Measurements from ENCODE around the gene MAP2K5.

The MAP2K5 gene

DNA sequence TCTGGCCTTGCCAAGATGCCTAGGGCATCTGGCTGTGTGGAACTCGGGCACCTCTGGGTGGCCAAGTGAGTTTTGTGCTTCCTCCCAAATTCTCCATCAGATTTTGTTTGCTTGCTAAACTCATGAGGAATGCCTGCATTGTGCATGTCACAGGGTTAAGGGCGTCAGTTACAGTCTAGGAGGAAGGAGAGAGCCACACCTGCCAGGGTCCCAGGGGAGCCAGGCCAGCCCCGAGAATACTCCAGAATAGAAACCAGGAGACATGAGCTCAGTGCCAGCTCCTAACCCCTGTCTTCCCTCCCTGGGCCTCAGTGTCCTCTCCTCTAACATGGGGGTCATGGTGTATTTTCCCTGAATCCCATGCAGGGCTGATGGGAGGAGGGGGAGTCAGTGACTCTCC is 260.8 kb downstream of the MAP2K5 start:
- no CpG with 5 or more reads among the region's 3 CpGs for WGBS (ENCODE audit: insufficient coverage, insufficient read length)
- no peak for DNase-seq (ENCODE audit: low read depth, low spot score)

GRCh38 chr15:67803996-67804843 is 261.7 kb downstream of the MAP2K5 start:
- no peaks in the 10 kb centered on the region for H3K9me3 ChIP-seq (ENCODE audit: control insufficient read depth, insufficient read depth, low read length)
- H3K27me3 ChIP-seq (ENCODE audit: control insufficient read depth, insufficient read depth, low read length) = no peaks in the 10 kb centered on the region
- no CpG with 5 or more reads among the region's 27 CpGs for WGBS (ENCODE audit: insufficient coverage, insufficient read length)
- no peak for DNase-seq (ENCODE audit: low read depth, low spot score)
- H3K36me3 ChIP-seq (ENCODE audit: control insufficient read depth, insufficient read depth, low read length) = no peaks in the 10 kb centered on the region
- H3K4me3 ChIP-seq (ENCODE audit: low read length) = no peak overlapping the region
- peaks cover 17% of the 10 kb centered on the region for H3K4me1 ChIP-seq (ENCODE audit: control insufficient read depth, insufficient read depth, low read length)
- H3K27ac ChIP-seq (ENCODE audit: low read length) = no peak overlapping the region

More for the DNA sequence above, 260.8 kb downstream of the MAP2K5 start:
- Histone ChIP-seq H3K4me1 (ENCODE audit: control insufficient read depth, insufficient read depth, low read length) (peaks cover 19% of the 10 kb centered on the region), H3K27me3 (ENCODE audit: control insufficient read depth, insufficient read depth, low read length) (no peaks in the 10 kb centered on the region), H3K27ac (ENCODE audit: low read length) (no peak overlapping the region), H3K36me3 (ENCODE audit: control insufficient read depth, insufficient read depth, low read length) (no peaks in the 10 kb centered on the region), H3K4me3 (ENCODE audit: low read length) (no peak overlapping the region), H3K9me3 (ENCODE audit: control insufficient read depth, insufficient read depth, low read length) (no peaks in the 10 kb centered on the region)

DNA sequence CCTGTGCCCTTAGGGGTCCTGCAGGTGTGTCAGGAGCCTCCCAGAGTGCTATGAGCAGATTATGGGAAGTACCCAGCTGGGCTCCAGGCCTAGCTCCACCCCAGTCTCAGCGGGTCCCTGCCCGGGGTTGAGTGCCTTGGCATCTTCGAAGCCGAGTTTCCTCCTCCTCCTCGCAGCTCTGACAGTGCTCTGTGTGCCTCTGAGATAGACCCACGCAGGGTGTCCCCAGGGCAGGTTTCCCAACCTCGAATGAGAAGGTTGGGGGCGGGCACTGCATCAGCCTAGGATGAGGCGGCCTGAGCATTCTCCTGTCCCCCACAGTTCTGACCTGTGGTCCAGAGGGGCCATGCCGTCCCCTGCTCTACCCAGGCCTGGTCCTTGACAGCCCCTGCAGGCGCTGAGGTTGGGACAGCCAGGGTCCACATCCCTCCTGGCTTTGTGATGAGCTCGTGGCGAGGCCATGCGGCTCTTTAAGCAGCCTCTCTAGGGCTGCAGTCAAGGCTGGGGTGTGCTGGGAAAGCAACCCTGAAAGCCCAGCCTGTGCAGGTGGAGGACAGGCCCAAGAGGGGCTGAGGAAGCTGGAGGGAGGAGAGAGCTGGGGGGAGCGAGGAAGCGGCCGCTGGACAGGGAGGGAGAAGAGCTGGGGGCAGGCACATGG is 262.6 kb downstream of the MAP2K5 start:
- H3K36me3 ChIP-seq (ENCODE audit: control insufficient read depth, insufficient read depth, low read length) = no peaks in the 10 kb centered on the region
- WGBS (ENCODE audit: insufficient coverage, insufficient read length) = no CpG with 5 or more reads among the region's 17 CpGs
- H3K27me3 ChIP-seq (ENCODE audit: control insufficient read depth, insufficient read depth, low read length) = no peaks in the 10 kb centered on the region
- no peak overlapping the region for H3K4me3 ChIP-seq (ENCODE audit: low read length)
- no peaks in the 10 kb centered on the region for H3K9me3 ChIP-seq (ENCODE audit: control insufficient read depth, insufficient read depth, low read length)
- no peak for DNase-seq (ENCODE audit: low read depth, low spot score)
- no peak overlapping the region for H3K27ac ChIP-seq (ENCODE audit: low read length)
- peaks cover 16% of the 10 kb centered on the region for H3K4me1 ChIP-seq (ENCODE audit: control insufficient read depth, insufficient read depth, low read length)

- Histone ChIP-seq H3K4me3 (ENCODE audit: low read length) (no peak overlapping the region), H3K36me3 (ENCODE audit: control insufficient read depth, insufficient read depth, low read length) (no peaks in the 10 kb centered on the region), H3K4me1 (ENCODE audit: control insufficient read depth, insufficient read depth, low read length) (peaks cover 16% of the 10 kb centered on the region), H3K27me3 (ENCODE audit: control insufficient read depth, insufficient read depth, low read length) (no peaks in the 10 kb centered on the region), H3K27ac (ENCODE audit: low read length) (no peak overlapping the region), H3K9me3 (ENCODE audit: control insufficient read depth, insufficient read depth, low read length) (no peaks in the 10 kb centered on the region)
- DNase-seq (ENCODE audit: low read depth, low spot score) = no peak
- WGBS (ENCODE audit: insufficient coverage, insufficient read length) = no CpG with 5 or more reads among the region's 16 CpGs
Observed at GRCh38 chr15:67805666-67806516, 263.4 kb downstream of the MAP2K5 start.

GRCh38 chr15:67806536-67806935 is 264.0 kb downstream of the MAP2K5 start:
- Histone ChIP-seq H3K27ac (ENCODE audit: low read length) (no peak overlapping the region), H3K4me3 (ENCODE audit: low read length) (no peak overlapping the region), H3K27me3 (ENCODE audit: control insufficient read depth, insufficient read depth, low read length) (no peaks in the 10 kb centered on the region), H3K36me3 (ENCODE audit: control insufficient read depth, insufficient read depth, low read length) (no peaks in the 10 kb centered on the region), H3K4me1 (ENCODE audit: control insufficient read depth, insufficient read depth, low read length) (peaks cover 16% of the 10 kb centered on the region), H3K9me3 (ENCODE audit: control insufficient read depth, insufficient read depth, low read length) (no peaks in the 10 kb centered on the region)
- no CpG with 5 or more reads among the region's 18 CpGs for WGBS (ENCODE audit: insufficient coverage, insufficient read length)
- no peak for DNase-seq (ENCODE audit: low read depth, low spot score)

GRCh38 chr15:67807141-67807540 is 264.6 kb downstream of the MAP2K5 start:
- H3K27ac ChIP-seq (ENCODE audit: low read length) = no peak overlapping the region
- WGBS (ENCODE audit: insufficient coverage, insufficient read length) = no CpG with 5 or more reads among the region's 5 CpGs
- no peaks in the 10 kb centered on the region for H3K27me3 ChIP-seq (ENCODE audit: control insufficient read depth, insufficient read depth, low read length)
- no peak for DNase-seq (ENCODE audit: low read depth, low spot score)
- no peaks in the 10 kb centered on the region for H3K36me3 ChIP-seq (ENCODE audit: control insufficient read depth, insufficient read depth, low read length)
- no peaks in the 10 kb centered on the region for H3K9me3 ChIP-seq (ENCODE audit: control insufficient read depth, insufficient read depth, low read length)
- no peak overlapping the region for H3K4me3 ChIP-seq (ENCODE audit: low read length)
- H3K4me1 ChIP-seq (ENCODE audit: control insufficient read depth, insufficient read depth, low read length) = peaks cover 18% of the 10 kb centered on the region

DNA sequence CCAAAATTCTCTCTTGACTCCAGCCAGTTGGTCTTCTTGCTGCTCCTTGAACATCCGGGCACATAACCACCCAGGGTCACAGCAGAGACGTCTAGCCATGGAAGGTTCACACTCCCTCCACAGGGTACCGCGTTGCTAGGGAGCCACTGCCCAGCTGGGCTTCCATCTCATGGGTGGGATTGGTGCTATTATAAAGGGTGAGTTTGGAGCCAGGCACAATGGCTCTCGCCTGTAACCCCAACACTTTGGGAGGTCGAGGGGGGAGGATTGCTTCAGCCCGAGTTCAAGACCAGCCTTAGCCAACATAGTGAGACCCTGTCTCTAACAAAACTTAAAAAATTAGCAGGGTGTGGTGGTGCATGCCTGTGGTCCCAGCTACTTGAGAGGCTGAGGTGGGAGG is 265.3 kb downstream of the MAP2K5 start:
- H3K27ac ChIP-seq (ENCODE audit: low read length) = no peak overlapping the region
- no peak overlapping the region for H3K4me3 ChIP-seq (ENCODE audit: low read length)
- H3K36me3 ChIP-seq (ENCODE audit: control insufficient read depth, insufficient read depth, low read length) = no peaks in the 10 kb centered on the region
- DNase-seq (ENCODE audit: low read depth, low spot score) = no peak
- WGBS (ENCODE audit: insufficient coverage, insufficient read length) = no CpG with 5 or more reads among the region's 7 CpGs
- H3K4me1 ChIP-seq (ENCODE audit: control insufficient read depth, insufficient read depth, low read length) = peaks cover 18% of the 10 kb centered on the region
- no peaks in the 10 kb centered on the region for H3K9me3 ChIP-seq (ENCODE audit: control insufficient read depth, insufficient read depth, low read length)
- H3K27me3 ChIP-seq (ENCODE audit: control insufficient read depth, insufficient read depth, low read length) = no peaks in the 10 kb centered on the region

DNA sequence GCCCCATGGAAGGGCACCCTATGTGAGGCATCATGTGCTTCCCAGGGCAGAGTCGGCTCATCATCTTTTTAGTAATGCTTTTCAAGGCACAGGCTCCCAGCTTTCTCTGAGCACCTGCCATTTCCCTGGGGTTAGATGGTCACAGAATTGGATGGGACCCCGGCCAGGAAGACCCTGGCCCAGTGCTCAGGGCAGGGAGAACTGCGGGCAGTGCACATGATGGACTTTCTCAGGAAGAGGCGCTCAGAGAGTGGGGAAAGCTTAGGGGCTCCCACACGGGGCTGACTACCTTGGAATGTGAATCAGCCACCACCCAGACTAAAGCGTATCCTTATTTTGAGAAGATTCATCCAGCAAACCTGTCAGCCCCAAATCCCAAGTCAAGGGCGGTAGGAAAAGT is 266.3 kb downstream of the MAP2K5 start:
- H3K9me3 ChIP-seq (ENCODE audit: control insufficient read depth, insufficient read depth, low read length) = no peaks in the 10 kb centered on the region
- no peaks in the 10 kb centered on the region for H3K27me3 ChIP-seq (ENCODE audit: control insufficient read depth, insufficient read depth, low read length)
- no peaks in the 10 kb centered on the region for H3K36me3 ChIP-seq (ENCODE audit: control insufficient read depth, insufficient read depth, low read length)
- WGBS (ENCODE audit: insufficient coverage, insufficient read length) = no CpG with 5 or more reads among the region's 7 CpGs
- peaks cover 16% of the 10 kb centered on the region for H3K4me1 ChIP-seq (ENCODE audit: control insufficient read depth, insufficient read depth, low read length)
- H3K4me3 ChIP-seq (ENCODE audit: low read length) = no peak overlapping the region
- DNase-seq (ENCODE audit: low read depth, low spot score) = no peak
- no peak overlapping the region for H3K27ac ChIP-seq (ENCODE audit: low read length)

DNA sequence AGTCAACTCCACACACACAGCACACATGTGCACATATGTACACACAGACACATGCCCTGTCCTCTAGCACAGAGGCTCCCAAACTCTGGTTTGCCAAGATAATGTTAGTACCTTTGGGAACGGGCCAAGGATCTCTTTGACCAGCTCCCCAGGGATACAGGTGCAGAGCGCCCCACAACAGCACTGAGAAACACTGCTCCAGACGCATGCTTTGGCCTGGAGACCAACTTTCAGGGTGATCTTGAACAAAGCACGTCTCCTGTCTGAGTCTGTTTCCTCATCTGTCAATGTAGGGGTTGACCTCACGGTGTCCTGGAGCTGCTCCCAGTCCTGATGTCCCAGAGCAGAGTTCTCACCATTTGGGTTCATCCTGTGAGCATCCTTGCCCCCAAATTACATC is 266.9 kb downstream of the MAP2K5 start:
- Histone ChIP-seq H3K27me3 (ENCODE audit: control insufficient read depth, insufficient read depth, low read length) (no peaks in the 10 kb centered on the region), H3K4me3 (ENCODE audit: low read length) (no peak overlapping the region), H3K27ac (ENCODE audit: low read length) (no peak overlapping the region), H3K9me3 (ENCODE audit: control insufficient read depth, insufficient read depth, low read length) (no peaks in the 10 kb centered on the region), H3K4me1 (ENCODE audit: control insufficient read depth, insufficient read depth, low read length) (peaks cover 11% of the 10 kb centered on the region), H3K36me3 (ENCODE audit: control insufficient read depth, insufficient read depth, low read length) (no peaks in the 10 kb centered on the region)
- no peak for DNase-seq (ENCODE audit: low read depth, low spot score)
- WGBS (ENCODE audit: insufficient coverage, insufficient read length) = no CpG with 5 or more reads among the region's 5 CpGs

GRCh38 chr15:67809866-67810265 is 267.4 kb downstream of the MAP2K5 start:
- H3K4me1 ChIP-seq (ENCODE audit: control insufficient read depth, insufficient read depth, low read length) = peaks cover 7% of the 10 kb centered on the region
- H3K36me3 ChIP-seq (ENCODE audit: control insufficient read depth, insufficient read depth, low read length) = no peaks in the 10 kb centered on the region
- no peak overlapping the region for H3K4me3 ChIP-seq (ENCODE audit: low read length)
- H3K27ac ChIP-seq (ENCODE audit: low read length) = no peak overlapping the region
- H3K27me3 ChIP-seq (ENCODE audit: control insufficient read depth, insufficient read depth, low read length) = no peaks in the 10 kb centered on the region
- no peaks in the 10 kb centered on the region for H3K9me3 ChIP-seq (ENCODE audit: control insufficient read depth, insufficient read depth, low read length)
- no peak for DNase-seq (ENCODE audit: low read depth, low spot score)
- WGBS (ENCODE audit: insufficient coverage, insufficient read length) = no CpG with 5 or more reads among the region's 6 CpGs
